HG02938 (cell line): ENCODE results near the gene SPATA3.
A peak's percentile ranks its signal among the peaks of the same experiment; 100 is the strongest.

Source experiments
- ATAC-seq: cut with Tn5 transposase; IDR thresholded peaks from one replicate; pipeline ENCODE4 v1.9.1; 2021; ENCODE audit warnings: mild to moderate bottlenecking, moderate library complexity; ENCODE audit not compliant: unreplicated experiment

Gene SPATA3

GRCh38 chr2:231047923-231048915 is 52.3 kb downstream of the SPATA3 start:
- no peak for ATAC-seq

- no peak for ATAC-seq
These were observed 53.5 kb downstream of the SPATA3 start for GRCh38 chr2:231049286-231050017.

GRCh38 chr2:231050018-231050901 is 54.3 kb downstream of the SPATA3 start:
- ATAC-seq = no peak

GRCh38 chr2:231051116-231051515 is 55.2 kb downstream of the SPATA3 start:
- ATAC-seq = no peak

- peak; percentile 57 for ATAC-seq
These were observed 56.9 kb downstream of the SPATA3 start for GRCh38 chr2:231052494-231053451.

GRCh38 chr2:231053846-231054245 is 57.9 kb downstream of the SPATA3 start:
- no peak for ATAC-seq

GRCh38 chr2:231056453-231057416 is 60.8 kb downstream of the SPATA3 start, which contains the start of gene PSMD1:
PSMD1 (plus strand) TSS chr2:231056867; CDS start chr2:231057026, 159 bp downstream.
- ATAC-seq = peak; percentile 68

- no peak for ATAC-seq
These were observed 61.7 kb downstream of the SPATA3 start for GRCh38 chr2:231057590-231057989.
